HG02938 (cell line): ENCODE measurements around the gene GNB1.
"Not testable (repeated sequence)": the region's sequence is repeated elsewhere in the genome, so short reads cannot be mapped to it uniquely, and the experiment has no call there.

Experiments
- ATAC-seq: cut with Tn5 transposase; IDR thresholded peaks from one replicate; pipeline ENCODE4 v1.9.1; 2021; ENCODE audit warnings: mild to moderate bottlenecking, moderate library complexity; ENCODE audit not compliant: unreplicated experiment

GNB1 gene

GRCh38 chr1:1890506-1891348 is at the start of gene GNB1:
TSS of gene GNB1 (minus strand) at chr1:1891087. CDS start at chr1:1825453, 65,634 bp downstream.
- peak; percentile 67 for ATAC-seq

GRCh38 chr1:1940123-1940425 is 49.2 kb upstream of the GNB1 start:
- ATAC-seq = no peak

- ATAC-seq = no peak
Measured at GRCh38 chr1:1939296-1940122, 48.6 kb upstream of the GNB1 start.

GRCh38 chr1:1938613-1939295 is 47.9 kb upstream of the GNB1 start:
- no peak for ATAC-seq

GRCh38 chr1:1938276-1938573 is 47.3 kb upstream of the GNB1 start:
- no peak for ATAC-seq

GRCh38 chr1:1937549-1938275 is 46.8 kb upstream of the GNB1 start:
- no peak for ATAC-seq

GRCh38 chr1:1937061-1937460 is 46.2 kb upstream of the GNB1 start:
- no peak for ATAC-seq

GRCh38 chr1:1934848-1935247 is 44.0 kb upstream of the GNB1 start:
- ATAC-seq = not testable (repeated sequence)

GRCh38 chr1:1929639-1930545 is 39.0 kb upstream of the GNB1 start:
- no peak for ATAC-seq

GRCh38 chr1:1929102-1929638 is 38.3 kb upstream of the GNB1 start:
- no peak for ATAC-seq

- no peak for ATAC-seq
Measured at GRCh38 chr1:1928231-1929101, 37.6 kb upstream of the GNB1 start.

GRCh38 chr1:1927751-1928150 is 36.9 kb upstream of the GNB1 start:
- ATAC-seq = no peak

GRCh38 chr1:1926886-1927660 is 36.2 kb upstream of the GNB1 start:
- ATAC-seq = no peak

- no peak for ATAC-seq
Measured at GRCh38 chr1:1926346-1926811, 35.5 kb upstream of the GNB1 start.

GRCh38 chr1:1925437-1926345 is 34.8 kb upstream of the GNB1 start:
- no peak for ATAC-seq

GRCh38 chr1:1924849-1925248 is 34.0 kb upstream of the GNB1 start:
- no peak for ATAC-seq

GRCh38 chr1:1924386-1924785 is 33.5 kb upstream of the GNB1 start:
- no peak for ATAC-seq
